ENCODE results near the gene SLCO3A1.

SLCO3A1 gene

DNA sequence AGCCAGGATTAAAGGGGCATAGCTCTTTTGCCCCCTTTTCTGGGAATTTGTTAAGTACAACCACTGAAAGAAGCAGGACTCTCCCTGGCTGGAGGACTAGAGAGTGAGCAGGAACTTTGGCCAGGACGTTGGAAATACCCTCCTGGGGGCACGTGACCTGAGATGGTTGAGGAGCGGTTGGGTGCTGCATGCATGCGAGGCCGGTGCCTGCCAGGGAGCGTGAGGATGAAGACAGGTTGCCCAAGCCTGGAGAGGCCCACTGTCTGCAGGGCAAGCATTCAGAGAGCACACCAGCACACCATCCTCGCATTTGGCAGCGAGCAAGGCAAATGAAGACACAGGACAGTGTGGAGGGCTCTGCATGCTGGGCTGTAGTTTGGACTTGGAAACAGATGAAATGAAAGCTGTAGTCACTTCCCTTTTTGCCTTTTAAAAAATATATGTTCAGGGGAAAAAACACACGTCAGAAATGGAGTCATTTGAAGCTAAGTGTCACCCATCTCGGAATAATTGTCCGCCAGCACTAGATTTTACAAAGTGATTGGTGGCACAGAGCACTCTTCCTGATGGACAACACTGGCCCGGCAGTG, 217.6 kb downstream of the SLCO3A1 start:
- no peak for DNase-seq
- Histone ChIP-seq H3K9me3 (no peaks in the 10 kb centered on the region), H3K4me3 (ENCODE audit: low read depth, low read length) (no peak overlapping the region), H3K27me3 (no peaks in the 10 kb centered on the region), H3K4me1 (peaks cover 23% of the 10 kb centered on the region), H3K36me3 (no peaks in the 10 kb centered on the region)
- no peak for TF ChIP-seq CTCF (IDR thresholded peaks at IDR 0.05; ENCODE audit: low read depth, low read length)

DNA sequence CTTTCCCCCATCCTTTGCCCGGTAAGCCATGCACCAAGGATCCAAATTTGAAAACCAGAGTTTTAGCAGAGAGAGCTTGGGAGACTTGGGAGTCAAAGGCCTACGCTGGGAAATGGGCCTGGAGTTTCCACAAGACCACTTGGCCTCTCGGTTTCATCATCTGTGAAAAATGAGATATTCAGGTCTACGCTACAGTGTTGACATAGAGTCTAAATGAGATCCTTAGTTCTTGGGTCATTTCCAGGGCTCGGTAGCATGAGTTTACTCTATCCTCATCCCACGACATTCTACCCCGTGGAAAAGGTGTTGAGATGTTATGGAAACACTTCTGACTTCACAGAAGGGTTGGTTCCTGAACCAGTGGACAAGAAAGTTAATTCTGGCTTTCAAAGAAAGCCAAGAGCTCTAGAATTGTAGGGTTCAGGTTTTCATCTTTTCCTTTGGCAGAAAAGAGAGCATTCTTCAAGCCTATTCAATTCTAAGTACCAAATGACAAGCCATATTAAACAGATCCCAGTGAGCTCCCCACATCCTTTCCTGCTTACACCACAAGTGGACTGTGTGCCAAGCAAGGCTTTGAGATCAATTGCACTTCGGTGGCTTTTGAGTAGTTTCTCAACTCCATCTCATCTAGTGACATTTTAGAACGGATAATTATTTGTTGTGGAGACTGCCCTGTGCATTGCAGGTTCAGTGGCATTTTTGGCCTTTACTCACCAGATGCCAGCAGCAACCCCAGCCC, 219.7 kb downstream of the SLCO3A1 start:
- Histone ChIP-seq H3K9me3 (no peaks in the 10 kb centered on the region), H3K27me3 (no peaks in the 10 kb centered on the region), H3K4me1 (peaks cover 32% of the 10 kb centered on the region), H3K36me3 (no peaks in the 10 kb centered on the region), H3K4me3 (ENCODE audit: low read depth, low read length) (no peak overlapping the region)
- no peak for TF ChIP-seq CTCF (IDR thresholded peaks at IDR 0.05; ENCODE audit: low read depth, low read length)
- DNase-seq: no peak

DNA sequence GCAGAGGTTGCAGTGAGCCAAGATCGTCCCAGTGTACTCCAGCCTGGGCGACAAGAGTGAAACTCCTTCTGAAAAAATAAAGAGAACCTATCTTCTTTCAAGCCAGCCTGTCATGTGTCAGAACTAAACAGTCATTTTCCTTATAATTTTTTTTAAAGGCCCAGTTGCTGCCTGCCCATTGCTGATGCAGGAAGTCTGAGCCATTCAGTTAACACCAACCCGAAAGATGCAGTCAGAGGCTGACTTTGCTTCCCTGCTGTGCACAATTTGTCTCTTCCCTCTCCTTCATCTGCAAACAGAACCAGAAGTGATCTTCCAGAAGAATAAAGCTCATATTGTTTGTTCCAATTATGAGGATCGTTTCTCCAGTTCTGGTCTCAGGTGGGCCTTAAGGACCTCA, 220.6 kb downstream of the SLCO3A1 start:
- no peak for DNase-seq

GRCh38 chr15:92074646-92075045, 221.1 kb downstream of the SLCO3A1 start:
- H3K36me3 ChIP-seq: no peaks in the 10 kb centered on the region
- no peak overlapping the region for H3K4me3 ChIP-seq (ENCODE audit: low read depth, low read length)
- no peak for DNase-seq
- H3K9me3 ChIP-seq: no peaks in the 10 kb centered on the region
- no peak for TF ChIP-seq CTCF (IDR thresholded peaks at IDR 0.05; ENCODE audit: low read depth, low read length)
- no peaks in the 10 kb centered on the region for H3K27me3 ChIP-seq
- peaks cover 32% of the 10 kb centered on the region for H3K4me1 ChIP-seq

More for the DNA sequence above, 220.6 kb downstream of the SLCO3A1 start:
- no peak for TF ChIP-seq CTCF (IDR thresholded peaks at IDR 0.05; ENCODE audit: low read depth, low read length)
- peaks cover 32% of the 10 kb centered on the region for H3K4me1 ChIP-seq
- no peaks in the 10 kb centered on the region for H3K9me3 ChIP-seq
- no peak overlapping the region for H3K4me3 ChIP-seq (ENCODE audit: low read depth, low read length)
- H3K36me3 ChIP-seq: no peaks in the 10 kb centered on the region
- H3K27me3 ChIP-seq: no peaks in the 10 kb centered on the region

- Histone ChIP-seq H3K4me3 (ENCODE audit: low read depth, low read length) (no peak overlapping the region), H3K4me1 (peaks cover 34% of the 10 kb centered on the region), H3K36me3 (no peaks in the 10 kb centered on the region), H3K9me3 (no peaks in the 10 kb centered on the region), H3K27me3 (no peaks in the 10 kb centered on the region)
- TF ChIP-seq CTCF (IDR thresholded peaks at IDR 0.05; ENCODE audit: low read depth, low read length): no peak
- DNase-seq: no peak
Observed at GRCh38 chr15:92075764-92076163, 222.3 kb downstream of the SLCO3A1 start.

DNA sequence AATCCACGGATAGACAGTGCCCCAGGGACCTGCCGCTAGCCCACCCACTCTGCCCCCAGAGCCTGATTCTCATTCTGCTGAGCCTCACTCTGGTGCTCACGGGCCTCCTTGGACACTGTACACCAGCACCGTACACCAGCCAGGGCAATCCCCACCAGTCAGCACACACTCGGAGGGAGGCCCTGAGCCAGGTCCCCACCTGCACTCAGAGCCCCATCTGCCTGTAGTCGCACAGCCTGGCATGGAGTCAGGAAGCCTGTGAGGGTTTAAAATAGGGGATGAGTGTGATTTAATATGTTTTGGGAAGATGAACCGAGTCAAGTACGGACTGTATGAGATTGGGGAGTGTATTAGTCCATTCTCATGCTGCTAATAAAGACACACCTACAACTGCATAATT, 223.0 kb downstream of the SLCO3A1 start:
- H3K4me1 ChIP-seq: peaks cover 27% of the 10 kb centered on the region
- H3K27me3 ChIP-seq: no peaks in the 10 kb centered on the region
- no peak for DNase-seq
- H3K4me3 ChIP-seq (ENCODE audit: low read depth, low read length): no peak overlapping the region
- TF ChIP-seq CTCF (IDR thresholded peaks at IDR 0.05; ENCODE audit: low read depth, low read length): no peak
- H3K9me3 ChIP-seq: no peaks in the 10 kb centered on the region
- H3K36me3 ChIP-seq: no peaks in the 10 kb centered on the region
